ENCODE results near the gene TNFRSF4. TPM values are rescaled to one million over a fixed set of nuclear protein-coding genes. Genes with fewer than 3 reads are reported as not detected.

The TNFRSF4 gene
- total RNA-seq, 4 donors from 2014 or later: 1.5 to 4.5 (median 3.2) TPM

- TF ChIP-seq POLR2A (IDR thresholded peaks at IDR 0.05) (no peak), CTCF (IDR thresholded peaks at IDR 0.05) (no peak)
- intact Hi-C loops (cut with DNase I): no loop called here
- H3K36me3 ChIP-seq: peaks cover 46 to 58% of the 10 kb centered on the region in 2 donors
These were observed 11.4 kb upstream of the TNFRSF4 start for GRCh38 chr1:1225238-1225845.

GRCh38 chr1:1223891-1224290 is 9.9 kb upstream of the TNFRSF4 start:
- TF ChIP-seq CTCF (IDR thresholded peaks at IDR 0.05) (no peak), POLR2A (IDR thresholded peaks at IDR 0.05) (no peak)
- H3K4me1 ChIP-seq: no peaks in the 10 kb centered on the region
- peaks cover 45 to 62% of the 10 kb centered on the region in 2 donors for H3K36me3 ChIP-seq
- no peaks in the 10 kb centered on the region for H3K27me3 ChIP-seq
- no peaks in the 10 kb centered on the region for H3K9me3 ChIP-seq
- DNase-seq: no peak
- H3K4me3 ChIP-seq (replicated peaks in 1 of 3): no peak overlapping the region
- WGBS, 2 donors: 94% methylated on average over 6 to 18 of the region's 21 CpGs
- intact Hi-C loops (cut with DNase I): no loop called here
- no peak overlapping the region for H3K27ac ChIP-seq

More at GRCh38 chr1:1225238-1225845, 11.4 kb upstream of the TNFRSF4 start:
- Histone ChIP-seq H3K4me3 (replicated peaks in 1 of 3) (no peak overlapping the region), H3K27ac (no peak overlapping the region), H3K9me3 (no peaks in the 10 kb centered on the region), H3K4me1 (peaks cover 8 to 13% of the 10 kb centered on the region in 2 donors), H3K27me3 (no peaks in the 10 kb centered on the region)
- peak; percentile 47 to 50 for DNase-seq
- WGBS, 2 donors: 85 to 98% methylated on average over 14 to 31 of the region's 34 CpGs

GRCh38 chr1:1223321-1223720 is 9.4 kb upstream of the TNFRSF4 start:
- DNase-seq: no peak
- Histone ChIP-seq H3K9me3 (no peaks in the 10 kb centered on the region), H3K27me3 (no peaks in the 10 kb centered on the region), H3K4me3 (replicated peaks in 1 of 3) (no peak overlapping the region), H3K36me3 (peaks cover 44 to 62% of the 10 kb centered on the region in 2 donors), H3K4me1 (no peaks in the 10 kb centered on the region), H3K27ac (no peak overlapping the region)
- intact Hi-C loops (cut with DNase I): no loop called here
- WGBS, 2 donors: 95 to 96% methylated on average over 15 of the region's 15 CpGs
- TF ChIP-seq CTCF (IDR thresholded peaks at IDR 0.05): no peak
- no peak for TF ChIP-seq POLR2A (IDR thresholded peaks at IDR 0.05)

- DNase-seq: no peak
- Histone ChIP-seq H3K9me3 (no peaks in the 10 kb centered on the region), H3K4me3 (replicated peaks in 1 of 3) (no peak overlapping the region), H3K27ac (no peak overlapping the region), H3K4me1 (no peaks in the 10 kb centered on the region), H3K36me3 (peaks cover 44 to 62% of the 10 kb centered on the region in 2 donors), H3K27me3 (no peaks in the 10 kb centered on the region)
- WGBS, 2 donors: 97% methylated on average over 43 to 44 of the region's 44 CpGs
- no peak for TF ChIP-seq POLR2A (IDR thresholded peaks at IDR 0.05)
- intact Hi-C loops (cut with DNase I): no loop called here
These were observed 8.7 kb upstream of the TNFRSF4 start for GRCh38 chr1:1222575-1223225.

- H3K36me3 ChIP-seq: peaks cover 46 to 62% of the 10 kb centered on the region in 2 donors
- H3K27me3 ChIP-seq: no peaks in the 10 kb centered on the region
- no peak overlapping the region for H3K4me3 ChIP-seq (replicated peaks in 1 of 3)
- WGBS, 2 donors: 92 to 97% methylated on average over 8 to 14 of the region's 30 CpGs
- TF ChIP-seq CTCF (IDR thresholded peaks at IDR 0.05): no peak
- TF ChIP-seq POLR2A (IDR thresholded peaks at IDR 0.05): no peak
- H3K9me3 ChIP-seq: no peaks in the 10 kb centered on the region
- intact Hi-C loops (cut with DNase I): no loop called here
- no peak for DNase-seq
- no peaks in the 10 kb centered on the region for H3K4me1 ChIP-seq
- H3K27ac ChIP-seq: no peak overlapping the region
These were observed 8.1 kb upstream of the TNFRSF4 start for GRCh38 chr1:1221887-1222574.

All from thyroid gland (tissue), 4 donors.